ENCODE measurements around the gene TRAK1.
A peak's percentile ranks its signal among the peaks of the same experiment; 100 is the strongest.

TRAK1 gene

DNA sequence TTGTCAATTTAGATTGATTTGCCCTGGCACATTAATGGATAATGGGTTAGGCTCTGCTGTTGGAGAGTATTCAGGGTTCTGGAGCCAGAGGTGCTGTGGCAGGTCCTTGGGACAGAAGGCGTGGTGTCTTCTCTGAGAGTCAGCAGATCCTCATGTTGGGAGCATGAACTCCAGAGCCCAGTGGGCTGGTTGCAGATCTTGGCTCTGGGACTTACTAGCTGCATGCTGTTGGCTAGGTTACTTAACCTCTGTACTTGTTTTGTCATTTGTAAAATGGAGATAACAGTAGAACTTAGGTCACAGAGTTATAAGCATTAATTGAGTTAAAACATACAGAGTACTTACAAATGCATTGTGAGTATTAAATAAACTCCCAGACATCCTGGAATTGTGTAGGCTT is 97.2 kb downstream of the TRAK1 start:
- in situ Hi-C loops (cut with MboI; ENCODE audit: low sequenced_read_pairs, unreplicated experiment) = no loop called here
- DNase-seq (ENCODE audit: low spot score) = no peak
- TF ChIP-seq, protein P1, sequence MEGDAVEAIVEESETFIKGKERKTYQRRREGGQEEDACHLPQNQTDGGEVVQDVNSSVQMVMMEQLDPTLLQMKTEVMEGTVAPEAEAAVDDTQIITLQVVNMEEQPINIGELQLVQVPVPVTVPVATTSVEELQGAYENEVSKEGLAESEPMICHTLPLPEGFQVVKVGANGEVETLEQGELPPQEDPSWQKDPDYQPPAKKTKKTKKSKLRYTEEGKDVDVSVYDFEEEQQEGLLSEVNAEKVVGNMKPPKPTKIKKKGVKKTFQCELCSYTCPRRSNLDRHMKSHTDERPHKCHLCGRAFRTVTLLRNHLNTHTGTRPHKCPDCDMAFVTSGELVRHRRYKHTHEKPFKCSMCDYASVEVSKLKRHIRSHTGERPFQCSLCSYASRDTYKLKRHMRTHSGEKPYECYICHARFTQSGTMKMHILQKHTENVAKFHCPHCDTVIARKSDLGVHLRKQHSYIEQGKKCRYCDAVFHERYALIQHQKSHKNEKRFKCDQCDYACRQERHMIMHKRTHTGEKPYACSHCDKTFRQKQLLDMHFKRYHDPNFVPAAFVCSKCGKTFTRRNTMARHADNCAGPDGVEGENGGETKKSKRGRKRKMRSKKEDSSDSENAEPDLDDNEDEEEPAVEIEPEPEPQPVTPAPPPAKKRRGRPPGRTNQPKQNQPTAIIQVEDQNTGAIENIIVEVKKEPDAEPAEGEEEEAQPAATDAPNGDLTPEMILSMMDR (IDR thresholded peaks at IDR 0.05; ENCODE audit: borderline replicate concordance, control extremely low read depth, extremely low read depth, insufficient read depth, missing control alignments) = no peak

DNA sequence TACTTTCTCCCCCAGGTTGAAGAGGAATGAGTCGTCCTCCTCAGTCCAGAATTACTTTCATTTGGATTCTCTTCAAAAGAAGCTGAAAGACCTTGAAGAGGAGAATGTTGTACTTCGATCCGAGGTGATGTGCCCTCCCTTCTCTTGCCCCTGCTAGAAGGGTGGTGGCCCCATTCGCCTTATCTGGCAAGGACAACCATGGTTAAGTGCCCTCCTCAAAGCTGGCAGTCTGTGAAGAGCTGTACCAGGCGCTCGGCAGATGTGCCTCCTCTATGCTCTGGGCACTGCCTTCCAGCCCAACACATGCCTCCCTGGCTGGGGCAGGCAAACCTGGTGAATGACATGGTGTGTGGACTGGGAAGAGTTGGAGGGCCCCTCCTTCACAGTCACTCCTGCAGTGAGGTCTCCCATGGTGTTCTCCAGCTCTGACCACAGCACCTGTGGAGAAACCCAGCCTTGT is 97.9 kb downstream of the TRAK1 start:
- TF ChIP-seq, protein P1 (IDR thresholded peaks at IDR 0.05; ENCODE audit: borderline replicate concordance, control extremely low read depth, extremely low read depth, insufficient read depth, missing control alignments) = no peak
- in situ Hi-C loops (cut with MboI; ENCODE audit: low sequenced_read_pairs, unreplicated experiment) = no loop called here
- no peak for DNase-seq (ENCODE audit: low spot score)

DNA sequence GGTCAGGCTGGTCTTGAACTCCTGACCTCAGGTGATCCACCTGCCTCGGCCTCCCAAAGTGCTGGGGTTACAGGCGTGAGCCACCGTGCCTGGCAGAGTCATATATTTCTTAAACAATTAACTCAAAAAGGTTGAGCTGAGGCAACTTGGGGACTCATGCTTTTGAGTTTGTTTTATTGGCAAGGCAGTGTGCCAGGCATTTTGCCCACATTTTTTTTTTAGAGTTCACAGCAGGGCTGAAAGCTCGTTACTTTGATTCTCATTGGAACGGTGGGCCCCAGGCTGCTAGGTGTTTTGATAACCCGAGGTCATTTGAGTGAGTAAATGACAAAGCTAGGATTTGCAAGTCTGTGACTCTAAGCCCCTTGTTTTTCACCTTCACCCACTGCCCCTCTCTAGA is 98.6 kb downstream of the TRAK1 start:
- TF ChIP-seq, protein P1 (IDR thresholded peaks at IDR 0.05; ENCODE audit: borderline replicate concordance, control extremely low read depth, extremely low read depth, insufficient read depth, missing control alignments) = no peak

DNA sequence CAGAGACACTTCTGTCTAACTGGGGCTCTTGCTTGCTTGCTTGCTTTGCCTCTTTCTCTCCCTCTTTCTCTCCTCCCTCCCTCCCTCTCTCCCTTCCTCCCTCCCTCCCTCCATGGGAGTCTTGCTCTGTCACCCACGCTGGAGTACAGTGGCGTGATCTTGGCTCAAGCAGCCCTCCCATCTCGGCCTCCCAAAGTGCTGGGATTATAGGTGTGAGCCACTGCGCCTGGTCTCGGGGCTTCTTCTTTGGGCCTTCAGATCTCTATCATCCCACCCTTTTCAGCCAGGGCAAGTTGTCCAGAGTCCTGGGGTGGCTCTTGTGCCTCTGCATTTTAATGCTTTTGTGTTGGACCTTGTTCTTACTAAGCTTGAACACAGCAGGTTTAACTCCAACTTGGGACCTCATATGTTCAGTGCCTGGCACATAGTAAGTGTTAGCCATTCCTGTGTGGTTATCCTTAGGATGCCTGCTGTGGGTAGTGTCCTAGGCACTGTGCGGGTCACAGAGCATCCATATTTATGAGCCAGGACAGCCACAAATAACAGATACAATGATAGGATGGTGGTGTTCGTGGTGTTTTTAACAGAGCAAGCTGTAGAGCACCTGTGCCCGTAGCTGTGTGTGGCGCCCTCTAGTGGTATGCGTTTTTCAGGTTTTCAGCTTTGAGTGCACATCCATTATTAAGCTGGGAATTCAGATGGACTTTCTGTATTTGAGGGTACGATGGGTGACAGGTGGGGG is 99.7 kb downstream of the TRAK1 start:
- in situ Hi-C loops (cut with MboI; ENCODE audit: low sequenced_read_pairs, unreplicated experiment) = no loop called here
- DNase-seq (ENCODE audit: low spot score) = peak; percentile 59
- TF ChIP-seq, protein P1 (IDR thresholded peaks at IDR 0.05; ENCODE audit: borderline replicate concordance, control extremely low read depth, extremely low read depth, insufficient read depth, missing control alignments) = peak; percentile 70

More for the DNA sequence above, 98.6 kb downstream of the TRAK1 start:
- in situ Hi-C loops (cut with MboI; ENCODE audit: low sequenced_read_pairs, unreplicated experiment) = no loop called here
- no peak for DNase-seq (ENCODE audit: low spot score)

DNA sequence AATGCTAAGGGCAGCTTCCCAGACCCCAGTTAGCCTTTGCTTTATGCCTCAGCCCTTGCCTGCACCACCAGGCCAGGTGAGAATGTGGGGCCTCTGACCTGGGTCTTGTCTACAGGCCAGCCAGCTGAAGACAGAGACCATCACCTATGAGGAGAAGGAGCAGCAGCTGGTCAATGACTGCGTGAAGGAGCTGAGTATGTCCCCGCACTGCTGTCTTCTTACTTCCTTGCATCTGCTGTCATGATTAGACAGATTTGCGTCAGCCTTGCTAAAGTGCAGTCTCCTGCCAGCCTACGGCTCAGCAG is 100.2 kb downstream of the TRAK1 start:
- TF ChIP-seq, protein P1 (IDR thresholded peaks at IDR 0.05; ENCODE audit: borderline replicate concordance, control extremely low read depth, extremely low read depth, insufficient read depth, missing control alignments) = no peak
- in situ Hi-C loops (cut with MboI; ENCODE audit: low sequenced_read_pairs, unreplicated experiment) = no loop called here
- no peak for DNase-seq (ENCODE audit: low spot score)

DNA sequence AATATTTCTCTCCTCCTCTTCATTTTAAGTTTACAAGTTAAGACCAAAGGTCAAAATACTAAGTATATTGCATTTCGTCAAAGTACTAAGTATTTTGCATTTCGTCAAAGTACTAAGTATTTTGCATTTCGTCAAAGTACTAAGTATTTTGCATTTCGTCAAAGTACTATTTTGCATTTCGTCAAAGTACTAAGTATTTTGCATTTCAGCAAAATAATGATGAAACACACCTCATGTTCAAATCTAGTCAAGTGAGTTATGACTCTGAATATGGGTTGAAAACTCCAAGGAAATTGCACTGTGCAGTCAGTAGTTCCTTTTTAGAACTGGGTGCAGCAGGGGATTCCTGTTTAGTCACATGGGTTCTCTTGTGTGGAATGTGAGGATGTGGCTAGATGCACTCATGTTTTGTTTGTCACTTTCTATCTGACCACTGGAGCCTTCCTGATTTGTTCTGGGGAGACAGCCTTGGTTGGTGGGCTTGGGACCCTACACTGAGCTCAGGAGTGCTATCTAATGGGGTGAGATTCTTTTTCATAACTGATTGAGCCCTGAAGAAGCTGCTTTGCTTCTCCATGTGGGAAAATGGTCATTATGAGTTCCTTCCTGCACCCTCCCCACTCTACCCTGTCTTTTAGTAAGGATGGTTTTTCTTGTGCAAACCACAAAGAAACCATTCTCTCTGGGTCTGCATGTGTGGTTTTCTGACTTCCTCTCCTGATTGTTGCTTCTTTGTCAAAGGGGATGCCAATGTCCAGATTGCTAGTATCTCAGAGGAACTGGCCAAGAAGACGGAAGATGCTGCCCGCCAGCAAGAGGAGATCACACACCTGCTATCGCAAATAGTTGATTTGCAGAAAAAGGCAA is 101.4 kb downstream of the TRAK1 start:
- TF ChIP-seq, protein P1 (IDR thresholded peaks at IDR 0.05; ENCODE audit: borderline replicate concordance, control extremely low read depth, extremely low read depth, insufficient read depth, missing control alignments) = no peak
- in situ Hi-C loops (cut with MboI; ENCODE audit: low sequenced_read_pairs, unreplicated experiment) = no loop called here
- no peak for DNase-seq (ENCODE audit: low spot score)

Data from GM13976 (cell line).